Sigmoid colon (tissue), 4 donors: Measurements from ENCODE around the gene LRRC2.

Experiments used
- CTCF ChIP-seq, 4 experiments: fragments of 450-650 bp in 3 of 4; fragments of 200-600 bp in 1 of 4; IDR thresholded peaks; one replicate each; pipeline ENCODE4 v1.5.1; 2016 to 2019; ENCODE audit warnings: antibody characterized with exemption in 4 of 4, mild to moderate bottlenecking in 3 of 4, moderate library complexity in 2 of 4
- EP300 ChIP-seq, 4 donors: sonication (generic); formaldehyde crosslinking; IDR thresholded peaks; one replicate each; pipeline ENCODE4 v1.6.1; 2017; ENCODE audit warnings: antibody characterized with exemption in 4 of 4

- TF ChIP-seq CTCF (IDR thresholded peaks at IDR 0.05) (no peak), EP300 (IDR thresholded peaks at IDR 0.05) (no peak)
Measured at GRCh38 chr3:46542801-46543201, 23.3 kb downstream of the LRRC2 start.
